NCI-H526 treated with DMSO at 0.1 percent for 48 hours (cell line): ENCODE measurements around the gene AUTS2.

Experiments
- DNase-seq: peaks from one replicate; lab custom pipeline; 2025; lab: John Stamatoyannopoulos, UW

The AUTS2 gene

GRCh38 chr7:70504254-70504653 is 906.0 kb downstream of the AUTS2 start:
- no peak for DNase-seq

- DNase-seq, result no peak
Measured at GRCh38 chr7:70505468-70505867, 907.2 kb downstream of the AUTS2 start.

GRCh38 chr7:70505886-70506285 is 907.6 kb downstream of the AUTS2 start:
- no peak for DNase-seq

GRCh38 chr7:70506434-70506833 is 908.2 kb downstream of the AUTS2 start:
- no peak for DNase-seq

GRCh38 chr7:70512144-70512543 is 913.9 kb downstream of the AUTS2 start:
- DNase-seq, result no peak

GRCh38 chr7:70512761-70513160 is 914.5 kb downstream of the AUTS2 start:
- no peak for DNase-seq

GRCh38 chr7:70520611-70521010 is 922.3 kb downstream of the AUTS2 start:
- DNase-seq, result no peak

GRCh38 chr7:70523249-70523988 is 925.1 kb downstream of the AUTS2 start:
- DNase-seq, result no peak

- no peak for DNase-seq
Measured at GRCh38 chr7:70523989-70524351, 925.7 kb downstream of the AUTS2 start.

- DNase-seq, result no peak
Measured at GRCh38 chr7:70525991-70526390, 927.7 kb downstream of the AUTS2 start.

GRCh38 chr7:70527520-70528115 is 929.3 kb downstream of the AUTS2 start:
- no peak for DNase-seq

- no peak for DNase-seq
Measured at GRCh38 chr7:70529436-70529835, 931.2 kb downstream of the AUTS2 start.

- no peak for DNase-seq
Measured at GRCh38 chr7:70529914-70530585, 931.8 kb downstream of the AUTS2 start.

- DNase-seq, result no peak
Measured at GRCh38 chr7:70533614-70534013, 935.3 kb downstream of the AUTS2 start.

GRCh38 chr7:70539205-70539604 is 940.9 kb downstream of the AUTS2 start:
- DNase-seq, result no peak

- DNase-seq, result no peak
Measured at GRCh38 chr7:70539617-70540016, 941.3 kb downstream of the AUTS2 start.

GRCh38 chr7:70540641-70541040 is 942.4 kb downstream of the AUTS2 start:
- DNase-seq, result no peak

GRCh38 chr7:70542750-70543376 is 944.6 kb downstream of the AUTS2 start:
- no peak for DNase-seq

GRCh38 chr7:70544016-70544415 is 945.7 kb downstream of the AUTS2 start:
- no peak for DNase-seq

GRCh38 chr7:70545214-70545613 is 946.9 kb downstream of the AUTS2 start:
- no peak for DNase-seq

- no peak for DNase-seq
Measured at GRCh38 chr7:70552141-70552540, 953.9 kb downstream of the AUTS2 start.

- no peak for DNase-seq
Measured at GRCh38 chr7:70553364-70553763, 955.1 kb downstream of the AUTS2 start.

GRCh38 chr7:70554646-70555045 is 956.4 kb downstream of the AUTS2 start:
- no peak for DNase-seq
